Endodermal cell (in vitro differentiated cells): ENCODE measurements around the gene TLE2. TPM values are rescaled to one million over a fixed set of nuclear protein-coding genes. Genes with fewer than 3 reads are reported as not detected.
A peak's percentile ranks its signal among the peaks of the same experiment; 100 is the strongest.

Experiments
- DNase-seq: peaks from one replicate; pipeline ENCODE4 v3.0.0-alpha.2; 2017
- H3K27ac ChIP-seq: 2 replicates; pipeline ENCODE4 v1.5.1; 2013; ENCODE audit warnings: mild to moderate bottlenecking, low read depth, low read length, moderate library complexity
- H3K27me3 ChIP-seq: 2 replicates; pipeline ENCODE4 v1.6.1; 2013; ENCODE audit warnings: mild to moderate bottlenecking, low read length, moderate library complexity; ENCODE audit not compliant: insufficient read depth, control insufficient read depth, poor library complexity, severe bottlenecking
- H3K36me3 ChIP-seq: 2 replicates; pipeline ENCODE4 v1.7.0; 2013; ENCODE audit warnings: mild to moderate bottlenecking, low read length, moderate library complexity; ENCODE audit not compliant: control insufficient read depth, insufficient read depth
- H3K4me1 ChIP-seq: one replicate; pipeline ENCODE4 v1.7.0; 2013; ENCODE audit warnings: low read length; ENCODE audit not compliant: control insufficient read depth, insufficient read depth
- H3K4me3 ChIP-seq: 2 replicates; pipeline ENCODE4 v1.5.1; 2013; ENCODE audit warnings: mild to moderate bottlenecking, low read length, moderate library complexity
- H3K9ac ChIP-seq: 2 replicates; pipeline ENCODE4 v1.6.1; 2013; ENCODE audit warnings: mild to moderate bottlenecking, low read length, moderate library complexity; ENCODE audit not compliant: poor library complexity, severe bottlenecking; ENCODE audit errors: extremely low read depth
- H3K9me3 ChIP-seq: 2 replicates; pipeline ENCODE4 v1.6.1; 2013; ENCODE audit warnings: mild to moderate bottlenecking, low read length, moderate library complexity; ENCODE audit not compliant: control insufficient read depth
- H3K27ac Mint-ChIP-seq: 2 replicates; pipeline ENCODE4 v1.8.0; 2020; ENCODE audit warnings: mixed read lengths
- H3K27me3 Mint-ChIP-seq: 2 replicates; pipeline ENCODE4 v1.8.0; 2021; ENCODE audit warnings: mild to moderate bottlenecking, mixed read lengths; ENCODE audit not compliant: insufficient read depth
- H3K36me3 Mint-ChIP-seq: 2 replicates; pipeline ENCODE4 v1.8.0; 2020; ENCODE audit warnings: low read depth, mixed read lengths
- H3K4me1 Mint-ChIP-seq: 2 replicates; pipeline ENCODE4 v1.8.0; 2020; ENCODE audit warnings: mixed read lengths
- H3K4me3 Mint-ChIP-seq: 2 replicates; pipeline ENCODE4 v1.8.0; 2020; ENCODE audit warnings: mild to moderate bottlenecking, moderate library complexity, mixed read lengths
- H3K9me3 Mint-ChIP-seq: 2 replicates; pipeline ENCODE4 v1.8.0; 2020; ENCODE audit warnings: mild to moderate bottlenecking, mixed read lengths
- WGBS, 2 experiments: methylation state at CpG; one replicate each; pipeline versions ENCODE4 v1.1.5 to v1.1.7; 2013; ENCODE audit warnings: missing lambda C conversion rate in 2 of 2, mixed read lengths in 1 of 2; ENCODE audit not compliant: insufficient coverage in 1 of 2, insufficient read length in 1 of 2; 5-methylcytosine and 5-hydroxymethylcytosine counted together
- total RNA-seq, 2 donors: library from RNA; stranded (reverse); fragmentation: NEBNext Ultra II Directional in 1 of 2; extraction: Animal tissue kit (Norgen Biotek cat#: 25700) in 1 of 2; gene quantifications; 2 replicates in 1 of 2; 3 replicates in 1 of 2; pipeline ENCODE4 v1.2.1, GENCODE V29; 2021
- TF ChIP-seq, protein P1 (sequence below): fragments of 200-600 bp; sonication (generic); conservative IDR thresholded peaks from 2 replicates; pipeline ENCODE4 v1.5.0; 2021; ENCODE audit warnings: antibody characterized with exemption, mild to moderate bottlenecking

The TLE2 gene
- total RNA-seq, 2 donors from 2014 or later, result 75.0 to 80.3 TPM

DNA sequence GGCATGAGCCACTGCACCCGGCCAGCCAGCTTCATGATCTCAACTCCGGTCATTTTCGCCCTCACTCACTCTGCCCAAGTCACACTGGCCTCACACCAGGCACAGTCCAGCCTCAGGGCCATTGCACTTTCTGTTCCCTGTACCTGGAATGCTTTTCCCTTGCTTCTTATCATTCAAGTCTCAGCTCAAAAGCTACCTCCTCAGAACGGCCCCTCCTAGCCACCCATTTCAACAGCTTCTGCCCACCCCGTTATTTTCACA is 2.5 kb upstream of the TLE2 start:
- Mint-ChIP-seq H3K4me1 (peaks cover 23% of the 10 kb centered on the region), H3K9me3 (peaks cover 2% of the 10 kb centered on the region), H3K27me3 (peaks cover 61% of the 10 kb centered on the region), H3K36me3 (no peaks in the 10 kb centered on the region), H3K4me3 (no peak overlapping the region), H3K27ac (no peak overlapping the region)
- H3K27me3 ChIP-seq, result peaks cover 27% of the 10 kb centered on the region
- TF ChIP-seq, protein P1, sequence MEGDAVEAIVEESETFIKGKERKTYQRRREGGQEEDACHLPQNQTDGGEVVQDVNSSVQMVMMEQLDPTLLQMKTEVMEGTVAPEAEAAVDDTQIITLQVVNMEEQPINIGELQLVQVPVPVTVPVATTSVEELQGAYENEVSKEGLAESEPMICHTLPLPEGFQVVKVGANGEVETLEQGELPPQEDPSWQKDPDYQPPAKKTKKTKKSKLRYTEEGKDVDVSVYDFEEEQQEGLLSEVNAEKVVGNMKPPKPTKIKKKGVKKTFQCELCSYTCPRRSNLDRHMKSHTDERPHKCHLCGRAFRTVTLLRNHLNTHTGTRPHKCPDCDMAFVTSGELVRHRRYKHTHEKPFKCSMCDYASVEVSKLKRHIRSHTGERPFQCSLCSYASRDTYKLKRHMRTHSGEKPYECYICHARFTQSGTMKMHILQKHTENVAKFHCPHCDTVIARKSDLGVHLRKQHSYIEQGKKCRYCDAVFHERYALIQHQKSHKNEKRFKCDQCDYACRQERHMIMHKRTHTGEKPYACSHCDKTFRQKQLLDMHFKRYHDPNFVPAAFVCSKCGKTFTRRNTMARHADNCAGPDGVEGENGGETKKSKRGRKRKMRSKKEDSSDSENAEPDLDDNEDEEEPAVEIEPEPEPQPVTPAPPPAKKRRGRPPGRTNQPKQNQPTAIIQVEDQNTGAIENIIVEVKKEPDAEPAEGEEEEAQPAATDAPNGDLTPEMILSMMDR, result no peak
- H3K4me3 ChIP-seq, result no peak overlapping the region
- H3K4me1 ChIP-seq, result no peaks in the 10 kb centered on the region
- no peak for DNase-seq
- no peak overlapping the region for H3K27ac ChIP-seq
- peaks cover 5% of the 10 kb centered on the region for H3K36me3 ChIP-seq
- H3K9ac ChIP-seq, result no peak overlapping the region
- no peaks in the 10 kb centered on the region for H3K9me3 ChIP-seq
- WGBS, 2 experiments, result 76 to 84% methylated on average over 3 to 5 of the region's 5 CpGs

DNA sequence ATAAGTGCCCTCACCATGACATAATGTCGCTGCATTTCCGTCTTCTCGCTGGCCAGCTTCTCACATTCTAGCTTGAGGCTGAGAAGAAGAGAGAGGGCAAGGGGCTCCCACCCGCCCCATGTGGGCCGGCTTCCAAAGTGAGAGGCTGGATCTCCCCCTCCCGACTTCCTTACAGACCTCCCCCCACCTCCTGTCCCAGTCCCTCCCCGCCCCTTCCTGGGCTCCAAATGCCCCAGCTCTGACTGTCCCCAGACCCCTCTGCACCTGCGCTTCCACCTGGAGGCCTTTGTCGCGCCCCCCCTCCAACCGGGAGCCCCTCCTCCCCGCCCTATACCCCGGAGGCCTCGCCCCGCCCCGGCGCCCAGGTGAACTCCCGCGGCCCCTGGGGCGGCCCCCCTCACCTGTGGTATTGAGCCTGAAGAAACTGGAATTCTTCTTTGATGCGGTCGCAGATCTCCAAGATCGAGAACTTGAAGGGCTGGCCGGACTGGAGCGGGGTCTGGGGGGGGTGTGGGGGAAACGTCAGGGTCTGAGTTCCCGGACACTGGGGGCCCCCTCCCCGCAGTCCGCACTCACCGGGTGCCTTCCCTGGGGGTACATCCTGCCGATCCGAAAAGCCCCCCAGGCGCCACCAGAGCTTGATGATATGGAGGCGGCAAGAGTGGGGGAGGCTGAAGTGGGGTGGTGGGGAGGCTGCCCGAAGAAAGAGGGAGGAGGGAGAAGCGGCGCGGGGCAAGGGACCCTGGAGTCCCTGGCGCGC is 595 bp downstream of the TLE2 start:
- H3K4me3 Mint-ChIP-seq, result peak overlapping the region; percentile 68
- peaks cover 20% of the 10 kb centered on the region for H3K4me1 Mint-ChIP-seq
- no peaks in the 10 kb centered on the region for H3K36me3 Mint-ChIP-seq
- H3K27ac ChIP-seq, result no peak overlapping the region
- DNase-seq, result peak; percentile 77
- peaks cover 27% of the 10 kb centered on the region for H3K27me3 ChIP-seq
- H3K4me1 ChIP-seq, result peaks cover 8% of the 10 kb centered on the region
- no peak overlapping the region for H3K27ac Mint-ChIP-seq
- peaks cover 2% of the 10 kb centered on the region for H3K9me3 Mint-ChIP-seq
- peak overlapping the region; percentile 11 for H3K9ac ChIP-seq
- H3K9me3 ChIP-seq, result no peaks in the 10 kb centered on the region
- H3K27me3 Mint-ChIP-seq, result peaks cover 68% of the 10 kb centered on the region
- WGBS, 2 experiments, result 5 to 6% methylated on average over 10 to 37 of the region's 40 CpGs
- H3K36me3 ChIP-seq, result peaks cover 5% of the 10 kb centered on the region
- H3K4me3 ChIP-seq, result peak overlapping the region; percentile 80
- TF ChIP-seq, protein P1, result no peak

DNA sequence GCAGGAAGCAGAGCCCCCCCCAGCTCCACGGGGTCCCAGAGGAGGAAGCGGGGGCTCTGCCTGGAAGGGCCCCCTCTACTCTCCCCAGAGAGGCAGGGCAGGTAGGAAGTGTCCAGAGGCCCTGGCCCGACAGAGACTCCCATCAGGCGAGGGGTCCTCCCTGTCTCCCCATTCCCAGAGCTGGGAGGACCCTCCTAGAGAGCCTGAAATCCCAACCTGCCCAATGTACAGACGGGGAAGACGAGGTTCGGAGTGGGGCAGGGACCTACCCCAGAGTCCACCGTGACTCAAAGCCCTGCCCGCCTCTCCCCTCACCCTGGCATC is 1.1 kb downstream of the TLE2 start:
- Mint-ChIP-seq H3K27me3 (peaks cover 67% of the 10 kb centered on the region), H3K36me3 (no peaks in the 10 kb centered on the region), H3K27ac (no peak overlapping the region), H3K4me3 (peak overlapping the region; percentile 68), H3K9me3 (peaks cover 2% of the 10 kb centered on the region), H3K4me1 (peaks cover 22% of the 10 kb centered on the region)
- TF ChIP-seq, protein P1, result no peak
- H3K36me3 ChIP-seq, result peaks cover 5% of the 10 kb centered on the region
- no peak overlapping the region for H3K27ac ChIP-seq
- H3K27me3 ChIP-seq, result peaks cover 27% of the 10 kb centered on the region
- WGBS, 2 experiments, result 49 to 68% methylated on average over 5 to 9 of the region's 9 CpGs
- H3K9ac ChIP-seq, result no peak overlapping the region
- H3K4me1 ChIP-seq, result peaks cover 8% of the 10 kb centered on the region
- H3K9me3 ChIP-seq, result no peaks in the 10 kb centered on the region
- peak overlapping the region; percentile 80 for H3K4me3 ChIP-seq
- no peak for DNase-seq
